Measurements from ENCODE around the gene NR6A1.
"Not testable (repeated sequence)": the region's sequence is repeated elsewhere in the genome, so short reads cannot be mapped to it uniquely, and the experiment has no call there.

Gene NR6A1

DNA sequence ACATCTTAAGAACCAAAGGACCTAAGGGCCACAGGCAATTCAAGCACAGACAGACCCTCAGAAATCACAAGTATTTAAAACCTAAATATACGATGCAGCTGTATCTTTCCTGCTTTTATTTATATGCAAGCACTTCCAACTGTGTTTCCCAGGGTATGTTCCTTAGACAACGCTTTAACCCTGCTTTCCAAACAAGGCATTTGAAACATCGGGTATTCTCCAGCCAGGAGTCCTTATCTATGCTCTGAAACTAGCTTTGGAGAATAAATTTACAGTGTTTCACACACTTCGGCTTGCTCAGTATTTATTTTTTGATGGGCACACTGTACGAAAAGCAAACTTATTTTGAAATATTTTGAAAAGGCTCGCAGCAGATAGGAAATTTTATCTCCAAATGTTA is 13.5 kb downstream of the NR6A1 start:
- DNase-seq, result no peak

DNA sequence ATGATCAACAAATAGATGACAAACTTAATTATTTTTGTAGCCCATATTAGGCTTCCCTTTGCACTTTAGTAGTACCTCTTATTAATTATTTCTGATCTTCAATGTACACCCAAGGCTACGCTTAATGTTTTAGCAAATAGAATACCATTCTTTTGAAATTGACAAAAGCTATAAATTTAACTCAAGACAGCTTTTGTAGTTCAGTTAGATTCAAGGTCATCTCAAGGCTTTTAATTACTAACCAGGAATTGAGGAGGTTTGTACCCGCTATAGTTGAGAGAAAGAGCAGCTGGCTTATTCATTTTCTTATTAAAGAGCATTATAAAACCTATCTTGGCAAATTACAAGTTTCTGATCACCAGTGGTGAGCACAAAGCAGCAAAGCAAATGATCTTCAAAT is 15.1 kb downstream of the NR6A1 start:
- no peak for DNase-seq

DNA sequence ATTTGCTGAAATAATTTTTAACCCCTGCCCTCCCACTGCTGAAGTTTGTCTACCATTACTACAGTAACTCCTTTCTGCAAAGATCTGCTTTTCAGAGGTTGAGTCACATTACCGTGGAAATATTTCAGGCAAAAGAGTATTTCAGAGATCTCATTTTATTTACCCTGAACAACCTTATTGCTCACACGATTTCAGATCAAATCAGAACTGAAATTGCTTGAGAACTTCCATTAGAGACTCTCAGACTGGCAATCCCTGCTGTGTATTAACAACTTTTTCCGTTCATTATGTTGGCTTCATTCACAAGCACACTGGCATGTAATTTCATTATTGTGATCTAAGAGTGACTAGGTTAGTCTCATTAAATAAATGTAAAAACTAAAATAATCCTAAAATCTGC is 16.1 kb downstream of the NR6A1 start:
- no peak for DNase-seq

DNA sequence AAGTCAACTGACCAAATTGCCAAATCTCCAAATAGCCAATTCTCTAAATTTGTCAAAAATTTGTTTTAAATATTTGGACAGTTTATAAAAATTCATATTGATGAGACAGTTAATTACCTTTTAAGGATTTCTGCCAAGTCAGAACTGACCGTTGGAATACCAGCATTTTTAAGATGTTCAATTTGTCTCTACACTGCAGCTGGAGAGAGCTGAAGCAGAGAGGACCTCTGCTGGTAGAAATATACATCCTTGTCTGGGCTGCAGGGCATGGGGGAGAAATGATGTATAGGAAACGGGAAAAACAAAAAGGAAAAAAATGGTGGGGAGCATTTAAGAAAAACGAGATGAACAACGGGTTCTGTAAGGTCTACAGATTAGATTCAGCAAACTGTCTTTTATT is 16.8 kb downstream of the NR6A1 start:
- DNase-seq, result no peak

DNA sequence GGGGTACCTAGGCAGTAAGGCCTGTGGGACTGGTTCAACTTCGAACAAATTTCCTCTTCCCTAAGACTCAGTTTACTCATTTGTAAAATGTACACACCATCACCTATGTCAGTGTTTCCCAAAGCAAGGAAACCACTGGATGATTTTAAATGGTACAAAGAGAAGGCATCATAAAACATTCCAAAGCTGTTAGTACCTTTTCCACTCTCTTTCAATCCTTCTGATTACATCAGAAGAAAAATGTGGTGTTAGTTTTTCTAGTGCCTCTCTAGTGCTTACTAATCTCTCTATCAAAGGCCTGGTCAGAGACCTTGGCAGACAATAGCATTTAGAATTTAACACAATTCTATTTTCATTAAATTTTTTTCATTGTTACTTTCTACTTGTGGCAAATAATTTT is 18.1 kb downstream of the NR6A1 start:
- DNase-seq, result no peak

DNA sequence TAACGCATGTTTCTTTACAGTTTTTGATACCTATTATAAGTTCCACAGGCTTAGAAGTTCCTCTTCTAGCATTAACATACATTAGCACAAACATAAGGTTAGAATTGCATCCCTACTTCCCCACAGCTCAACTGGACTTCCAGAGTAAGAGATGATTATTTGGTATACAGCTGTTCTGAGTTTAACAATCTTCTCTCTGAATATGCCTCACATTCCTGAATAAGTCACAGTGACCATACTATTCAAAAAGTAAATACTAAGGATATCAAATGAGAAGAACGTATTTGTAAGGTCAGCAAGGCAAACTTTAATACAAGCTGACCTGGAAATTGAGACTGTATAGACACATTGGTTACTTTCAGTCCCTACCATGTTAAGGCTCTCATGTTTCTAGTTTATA is 21.3 kb downstream of the NR6A1 start:
- no peak for DNase-seq

DNA sequence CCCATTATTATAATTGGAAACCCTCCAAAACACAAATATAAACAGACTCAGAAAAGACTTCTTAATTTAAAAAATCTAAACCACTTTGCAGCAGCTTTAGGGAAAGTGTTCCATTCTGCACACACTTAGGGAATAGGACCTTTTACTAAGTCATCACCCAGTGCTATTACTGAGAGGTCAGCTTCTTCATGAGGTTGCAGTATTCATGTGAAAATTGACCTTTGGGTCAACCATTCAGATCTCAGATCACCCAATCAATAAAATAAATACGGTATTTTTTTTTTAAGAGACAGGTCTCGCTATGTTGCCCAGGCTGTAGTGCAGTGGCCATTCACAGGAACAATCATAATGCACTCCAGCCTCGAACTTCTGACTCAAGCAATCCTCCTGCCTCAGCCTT is 21.8 kb downstream of the NR6A1 start:
- DNase-seq, result no peak

DNA sequence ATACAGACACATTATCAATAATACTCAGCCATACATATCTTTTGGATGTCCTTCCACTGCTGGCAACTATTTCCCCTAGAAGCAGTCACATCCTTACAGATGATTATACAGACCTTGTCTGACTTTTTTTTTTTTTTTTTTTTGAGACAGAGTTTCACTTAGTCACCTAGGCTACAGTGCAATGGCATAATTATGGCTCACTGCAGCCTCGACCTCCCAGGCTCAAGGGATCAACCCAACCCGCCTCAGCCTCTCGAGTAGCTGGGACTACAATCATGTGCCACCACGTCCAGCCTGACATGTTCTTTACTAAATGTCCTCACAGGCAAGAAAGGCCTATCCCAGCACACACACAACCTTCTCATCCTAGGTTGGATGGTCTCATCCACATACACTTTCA is 24.0 kb downstream of the NR6A1 start:
- DNase-seq, result no peak

DNA sequence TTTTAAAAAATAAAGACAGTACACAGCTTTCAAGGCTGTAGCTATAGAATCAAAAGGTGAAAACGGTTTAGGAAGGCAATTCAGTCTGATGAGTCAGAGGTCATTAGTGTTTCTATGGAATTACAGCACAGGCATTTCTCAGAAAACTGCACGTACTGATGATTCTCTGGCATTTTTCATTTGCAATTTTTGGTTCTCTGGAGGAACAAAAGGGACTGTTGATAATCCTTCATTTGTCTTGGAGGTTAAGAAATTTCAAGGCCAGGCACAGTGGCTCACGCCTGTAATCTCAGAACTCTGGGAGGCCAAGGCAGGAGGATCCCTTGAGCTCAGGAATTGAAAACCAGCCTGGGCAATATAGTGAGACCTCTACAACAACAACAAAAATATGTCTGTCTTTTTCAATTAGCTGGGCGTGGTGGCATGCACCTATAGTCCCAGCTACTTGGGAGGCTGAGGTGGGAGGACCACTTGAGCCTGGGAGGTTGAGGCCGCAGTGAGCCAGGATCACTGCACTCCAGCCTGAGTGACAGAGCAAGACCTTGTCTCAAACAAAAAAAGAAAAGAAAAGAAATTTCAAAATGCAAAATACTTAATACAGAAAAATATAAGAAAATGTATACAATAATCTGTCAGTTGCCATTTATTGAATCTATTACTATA is 27.3 kb downstream of the NR6A1 start:
- no peak for DNase-seq

DNA sequence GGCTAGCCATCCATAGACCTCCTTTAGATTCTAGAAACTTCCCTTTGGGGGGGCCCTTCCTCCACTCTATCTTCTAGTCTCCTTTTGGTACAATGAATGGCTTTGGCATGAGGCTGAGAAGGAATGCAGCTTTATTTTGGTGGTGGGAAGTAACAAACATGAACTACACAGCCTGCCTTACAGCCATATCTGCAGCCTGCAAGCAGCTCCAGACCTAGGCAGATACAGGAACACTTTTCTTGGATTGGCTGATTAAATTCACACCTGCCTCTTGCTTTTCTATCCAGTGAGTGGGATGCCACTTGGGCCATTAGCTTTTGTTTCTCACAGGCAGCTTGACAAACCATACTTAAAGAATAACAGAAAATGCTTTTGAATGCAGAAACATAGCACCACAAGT is 28.2 kb downstream of the NR6A1 start:
- DNase-seq, result no peak

DNA sequence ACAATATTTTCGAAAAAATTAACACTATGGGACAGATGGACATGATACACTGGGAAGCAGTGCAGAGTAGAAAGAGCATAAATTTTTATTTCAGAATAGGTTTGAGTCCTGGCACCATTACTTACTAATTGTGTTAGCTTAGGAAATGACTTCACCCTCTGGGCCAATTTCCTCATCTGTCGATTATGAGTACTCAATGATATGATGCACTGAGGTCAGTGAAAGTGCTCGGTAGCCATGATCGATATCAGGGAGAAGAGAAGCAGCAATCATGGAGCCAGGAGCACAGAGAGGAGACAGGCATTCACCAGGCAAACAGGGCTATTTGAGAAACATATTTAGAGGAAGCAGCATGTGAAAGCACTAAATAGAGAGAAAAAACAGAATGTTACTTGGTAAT is 29.4 kb downstream of the NR6A1 start:
- no peak for DNase-seq

DNA sequence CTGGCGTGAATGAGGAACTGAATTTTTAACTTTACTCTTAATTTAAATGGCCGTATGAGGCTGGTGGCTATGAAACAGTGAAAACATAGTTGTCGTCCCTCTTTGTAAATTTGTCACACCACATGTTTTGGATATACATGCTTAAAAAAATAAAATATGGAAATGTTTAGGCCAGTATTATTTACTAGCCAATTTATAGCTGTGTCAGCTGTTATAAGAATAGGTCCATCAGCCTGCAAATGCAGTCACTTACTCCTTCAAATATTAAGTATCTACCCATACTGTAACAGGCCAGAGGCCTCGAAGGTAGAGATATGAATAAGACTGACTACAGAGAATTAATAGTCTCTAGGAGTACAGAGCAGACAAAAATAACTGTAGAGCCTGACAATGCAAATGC is 30.0 kb downstream of the NR6A1 start:
- DNase-seq, result no peak

DNA sequence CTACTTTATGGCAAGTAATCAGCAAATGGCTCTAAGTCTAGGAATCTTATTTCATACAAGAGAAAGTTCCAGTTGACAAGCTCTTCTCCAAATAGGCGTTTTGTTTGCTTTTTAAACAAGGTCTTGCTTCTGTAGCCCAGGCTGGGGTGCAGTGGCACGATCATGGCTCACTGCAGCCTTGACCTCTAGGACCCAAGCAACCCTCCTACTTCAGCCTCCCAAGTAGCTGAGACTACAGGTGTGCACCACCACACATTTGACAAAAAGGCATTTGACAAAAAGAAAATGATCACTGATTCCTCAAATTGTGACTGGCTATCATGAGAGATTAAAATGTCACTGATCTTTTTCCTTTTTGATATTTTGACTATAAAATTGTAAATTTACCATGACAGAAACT is 31.8 kb downstream of the NR6A1 start:
- DNase-seq, result no peak

DNA sequence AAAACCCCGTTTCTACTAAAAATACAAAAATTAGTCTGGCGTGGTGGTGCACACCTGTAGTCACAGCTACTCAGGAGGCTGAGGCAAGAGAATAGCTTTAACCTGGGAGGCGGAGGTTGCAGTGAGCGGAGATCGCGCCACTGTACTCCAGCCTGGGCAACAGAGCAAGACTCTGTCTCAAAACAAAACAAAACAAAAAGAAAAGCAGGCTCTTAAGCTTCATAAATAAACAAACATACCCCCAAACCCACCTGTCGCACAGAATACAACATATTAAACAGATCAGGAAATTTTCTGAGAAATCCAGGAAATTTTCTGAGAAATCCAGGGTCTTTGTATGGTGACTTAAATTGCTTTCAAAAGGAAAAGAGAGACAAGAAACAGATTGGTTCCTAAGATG is 33.0 kb downstream of the NR6A1 start:
- not testable (repeated sequence) for DNase-seq

DNA sequence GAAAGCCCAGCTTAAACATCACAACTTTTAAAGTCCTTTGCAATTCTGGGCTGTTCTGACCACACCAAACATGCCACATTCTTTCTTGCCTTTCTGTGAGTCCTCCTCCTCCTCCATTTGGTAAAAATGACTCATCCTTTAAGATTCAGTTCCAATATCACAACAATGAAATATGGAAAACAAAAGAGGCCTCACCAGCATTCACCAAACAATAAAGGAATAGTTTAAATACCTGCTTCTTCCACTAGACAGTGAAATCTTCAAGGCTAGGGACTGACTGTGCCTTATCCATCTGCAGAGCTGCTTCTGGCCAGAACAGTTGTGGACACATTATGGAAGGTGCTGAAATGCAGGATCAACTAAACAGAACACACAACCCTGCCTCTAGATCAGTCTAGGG is 36.0 kb downstream of the NR6A1 start:
- DNase-seq, result no peak

DNA sequence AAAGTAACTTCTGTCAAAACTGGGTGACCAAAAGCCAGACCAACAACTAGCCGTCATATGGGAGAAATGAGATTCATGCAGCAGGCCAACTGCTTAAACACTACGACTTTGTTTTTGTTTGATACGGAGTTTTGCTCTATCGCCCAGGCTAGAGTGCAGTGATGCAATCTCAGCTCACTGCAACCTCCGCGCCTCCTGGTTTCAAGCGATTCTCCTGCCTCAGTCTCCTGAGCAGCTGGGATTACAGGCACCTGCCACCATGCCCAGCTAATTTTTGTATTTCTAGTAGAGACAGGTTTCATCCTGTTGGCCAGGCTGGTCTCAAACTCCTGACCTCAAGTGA is 36.4 kb downstream of the NR6A1 start:
- not testable (repeated sequence) for DNase-seq

DNA sequence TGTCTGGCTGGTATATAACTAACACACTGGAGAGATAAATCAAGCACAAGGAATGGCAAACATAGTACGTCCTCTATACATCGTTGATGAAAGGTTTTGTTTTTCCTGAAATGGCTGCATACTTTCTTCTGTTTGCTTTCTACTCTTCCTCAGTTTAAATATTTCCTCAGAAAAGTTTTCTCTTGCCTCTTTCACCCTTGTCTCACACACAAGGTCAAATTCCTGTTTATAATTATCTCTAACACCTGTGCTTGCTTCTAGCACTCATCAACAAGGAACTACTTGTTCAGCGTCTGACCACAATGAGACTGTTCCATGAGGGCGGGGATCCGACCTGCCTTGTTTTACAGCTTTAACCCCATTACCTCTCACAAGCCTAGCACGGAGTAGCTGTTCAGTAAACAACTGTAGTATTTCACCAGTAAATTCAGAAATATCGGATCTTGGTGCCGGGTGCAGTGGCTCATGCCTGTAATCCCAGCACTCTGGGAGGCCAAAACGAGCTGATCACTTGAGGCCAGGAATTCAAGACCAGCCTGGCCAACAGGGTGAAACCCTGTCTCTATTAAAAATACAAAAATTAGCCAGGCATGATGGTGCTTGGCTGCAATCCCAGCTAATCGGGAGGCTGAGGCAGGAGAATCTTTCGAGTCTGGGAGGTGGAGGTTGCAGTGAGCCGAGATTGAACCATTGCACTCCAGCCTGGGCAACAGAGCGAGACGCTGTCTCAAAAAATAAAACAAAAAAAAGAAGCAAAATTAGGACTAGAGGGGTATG is 37.0 kb downstream of the NR6A1 start:
- no peak for DNase-seq

DNA sequence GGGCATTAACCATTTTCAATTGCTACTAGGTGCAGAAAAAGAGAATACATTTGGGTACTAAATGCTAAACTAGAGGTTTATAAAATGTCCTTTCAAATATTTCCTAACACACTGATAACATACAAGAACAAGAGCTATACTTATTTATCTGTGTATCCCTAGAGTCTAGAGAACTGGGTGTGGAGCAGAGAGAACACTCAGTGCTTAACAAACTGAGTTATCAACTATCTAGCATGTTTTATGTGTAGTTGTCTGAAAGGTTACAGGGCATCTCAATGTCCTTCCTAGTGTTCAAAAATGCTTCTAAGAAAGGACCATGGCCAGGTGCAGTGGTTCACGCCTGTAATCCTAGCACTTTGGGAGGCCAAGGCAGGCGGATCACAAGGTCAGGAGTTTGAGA is 40.3 kb downstream of the NR6A1 start:
- DNase-seq, result no peak

DNA sequence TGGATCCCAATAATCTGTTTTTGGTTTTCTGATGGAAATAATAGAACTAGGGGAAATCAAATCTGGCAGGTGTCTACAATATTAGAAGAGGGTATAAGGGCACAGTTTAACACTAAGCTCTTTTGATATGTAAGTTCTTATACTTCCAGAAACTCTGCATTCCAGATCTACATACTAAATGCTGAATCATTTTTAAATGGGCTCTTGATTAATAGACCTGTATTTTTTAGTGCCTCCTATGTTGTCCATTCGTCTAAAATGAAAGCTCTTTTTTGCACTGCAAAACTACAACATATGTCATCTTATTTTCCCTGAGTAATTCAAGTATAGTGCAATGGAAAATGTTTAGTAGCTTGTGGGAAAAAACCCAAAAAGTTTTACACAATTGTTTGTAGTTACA is 44.2 kb downstream of the NR6A1 start:
- DNase-seq, result no peak

DNA sequence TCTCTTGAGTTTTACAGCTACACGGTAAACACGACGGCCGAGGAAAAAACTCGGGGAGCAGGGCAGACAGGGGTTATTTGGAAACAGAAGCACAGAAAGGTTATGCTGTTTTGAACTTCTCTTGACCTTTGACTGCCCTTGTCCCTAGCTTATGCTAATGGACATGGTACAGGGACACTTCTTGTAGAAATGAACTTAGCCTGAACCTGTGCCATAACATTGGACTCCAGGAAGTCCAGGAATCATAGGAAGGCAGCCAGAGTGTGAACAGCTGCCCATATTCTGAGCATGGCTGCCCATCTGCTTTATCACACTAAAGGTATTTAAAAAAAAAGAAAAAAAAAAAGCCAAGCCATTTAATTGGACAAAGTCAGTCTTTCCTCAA is 46.1 kb downstream of the NR6A1 start:
- DNase-seq, result no peak

DNA sequence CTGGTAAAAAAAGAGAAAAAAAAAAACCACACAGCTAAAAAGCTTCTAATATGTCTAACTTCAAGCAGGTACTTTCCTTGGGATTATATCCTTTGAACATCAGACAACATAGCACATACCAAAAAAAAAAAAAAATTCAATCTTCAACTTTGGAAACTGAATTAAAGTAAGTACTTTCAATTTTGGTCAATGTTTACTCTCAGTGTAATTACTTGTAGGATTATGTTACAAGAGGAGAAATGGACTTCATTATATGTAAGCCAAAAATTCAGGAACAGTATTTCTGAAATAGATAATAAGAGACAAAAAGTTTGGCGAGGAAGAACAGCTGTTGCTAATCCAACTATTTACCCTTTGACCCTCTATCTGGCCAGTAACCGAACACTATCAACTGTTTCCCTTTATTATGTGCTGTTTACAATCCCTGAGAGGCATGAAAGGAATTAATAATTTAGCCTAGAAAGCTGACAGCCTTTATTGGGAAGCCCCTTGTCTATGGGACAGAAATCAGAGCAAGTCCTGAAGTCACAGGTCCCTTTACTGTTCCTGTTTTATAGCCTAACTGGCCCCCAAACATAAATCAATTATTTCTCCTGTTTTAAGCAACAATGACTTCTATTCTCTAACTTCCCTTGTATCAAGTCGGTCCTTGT is 46.6 kb downstream of the NR6A1 start:
- DNase-seq, result no peak

DNA sequence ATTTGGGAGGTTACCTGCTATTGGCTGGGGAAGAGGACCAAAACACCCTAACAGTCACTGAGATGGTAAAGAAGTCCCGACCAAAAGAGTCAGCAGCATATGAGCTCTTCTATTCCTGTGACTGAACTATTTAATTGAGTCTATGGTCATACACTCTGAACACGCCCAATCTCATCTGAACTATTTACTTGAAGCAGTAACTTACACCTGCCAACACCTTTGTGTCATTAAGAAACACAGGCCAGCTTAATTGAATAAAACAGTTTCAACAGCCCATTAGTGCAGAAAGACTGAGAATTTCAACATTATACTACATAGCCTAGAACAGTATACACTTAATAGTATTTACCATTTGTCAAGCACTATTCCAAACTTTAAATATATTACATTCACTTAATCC is 47.8 kb downstream of the NR6A1 start:
- no peak for DNase-seq

DNA sequence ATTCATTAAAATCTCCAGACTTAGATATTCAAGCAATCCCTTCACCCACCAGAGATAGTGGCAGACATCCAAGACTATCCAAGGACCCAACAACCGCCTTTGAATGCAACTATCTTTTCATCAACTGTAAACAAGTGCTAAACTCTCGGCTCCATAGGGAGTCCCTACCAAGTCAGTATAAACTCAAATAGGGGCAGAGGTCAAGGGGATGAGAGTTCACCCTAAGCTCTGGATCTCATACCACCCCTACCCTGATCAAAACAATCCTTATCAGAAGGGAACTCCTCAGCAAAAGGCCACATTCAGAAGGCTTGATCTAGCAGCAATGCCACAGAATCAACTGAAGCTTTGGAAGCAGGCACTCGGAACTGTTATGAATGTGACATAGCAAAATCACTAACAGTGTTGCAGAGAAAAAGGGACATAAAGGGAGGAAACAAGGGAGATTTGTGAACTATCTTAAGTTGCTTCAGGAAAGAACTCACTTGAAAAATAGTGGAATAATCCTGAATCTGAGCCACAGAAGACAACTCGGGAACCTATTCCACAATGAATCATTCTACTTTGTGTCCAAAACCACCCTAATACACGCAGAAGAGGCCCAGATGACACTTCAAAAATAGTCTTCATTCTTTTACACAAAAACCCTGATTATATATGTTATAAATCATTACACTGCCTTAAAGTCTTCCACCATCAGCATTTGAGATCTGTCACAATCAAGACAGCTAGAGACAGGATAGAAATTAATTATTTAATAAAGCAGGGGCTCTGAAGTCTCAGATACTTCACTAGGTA is 49.8 kb downstream of the NR6A1 start:
- no peak for DNase-seq
